ENCODE measurements around the gene TPST1. TPM values are rescaled to one million over a fixed set of nuclear protein-coding genes. Genes with fewer than 3 reads are reported as not detected.
"Not testable (repeated sequence)": the region's sequence is repeated elsewhere in the genome, so short reads cannot be mapped to it uniquely, and the experiment has no call there.

Gene TPST1
- total RNA-seq, 1 donor from 2014 or later = 36.5 TPM

DNA sequence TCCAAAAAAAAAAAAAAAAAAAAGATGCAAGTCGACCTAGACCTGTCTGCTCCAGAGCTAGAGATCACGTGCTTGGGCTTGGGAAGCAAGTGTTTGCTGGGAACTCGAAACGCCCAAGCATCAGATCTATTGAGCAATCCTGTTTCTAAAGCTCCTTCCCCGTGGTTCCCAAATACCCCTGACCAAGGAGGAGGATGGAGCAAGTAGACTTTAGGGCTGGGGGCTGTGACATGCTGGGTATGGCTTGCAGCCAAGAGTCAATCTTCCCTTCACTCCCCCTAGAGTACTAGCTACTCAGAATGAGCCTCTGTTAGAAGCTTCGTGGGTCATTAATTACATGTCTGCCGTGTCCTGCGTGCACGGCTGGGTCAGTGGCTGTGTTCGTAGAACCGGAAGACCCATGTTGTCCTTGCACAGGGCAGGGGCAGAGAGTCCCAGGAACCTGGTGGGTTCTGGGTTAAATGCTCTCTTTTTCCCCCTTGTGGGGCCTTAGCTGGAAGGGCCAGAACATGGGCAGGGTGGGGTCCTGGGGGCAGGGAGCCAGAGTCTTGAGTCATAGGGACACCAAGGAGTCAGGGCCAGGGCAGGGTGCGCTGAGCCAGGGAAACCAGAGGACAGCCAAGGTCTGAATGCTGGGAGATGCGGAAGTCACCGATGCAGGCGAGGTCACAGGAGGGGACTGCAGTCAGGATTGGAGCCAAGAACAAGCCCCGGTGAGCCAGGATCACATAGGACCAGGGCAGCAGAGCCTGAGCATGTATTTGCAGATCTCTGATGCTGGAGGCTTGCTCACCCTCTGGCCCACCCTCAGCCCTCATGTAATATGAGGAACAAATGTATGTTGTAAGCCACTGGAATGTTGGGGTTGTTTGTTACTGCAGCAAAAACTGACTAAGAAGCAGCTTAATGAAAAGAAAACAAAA lies 34.6 kb upstream of the TPST1 start:
- no peak for TF ChIP-seq EZH2 (IDR thresholded peaks at IDR 0.05; ENCODE audit: insufficient read depth, low read length)
- Mint-ChIP-seq H3K4me1 (ENCODE audit: low read depth, unreplicated experiment) (peaks cover 5% of the 10 kb centered on the region), H3K27me3 (ENCODE audit: low read depth, unreplicated experiment) (no peaks in the 10 kb centered on the region), H3K9me3 (ENCODE audit: unreplicated experiment) (peaks cover 2% of the 10 kb centered on the region), H3K27ac (ENCODE audit: unreplicated experiment) (no peak overlapping the region), H3K4me3 (ENCODE audit: unreplicated experiment) (no peak overlapping the region), H3K36me3 (ENCODE audit: low read depth, unreplicated experiment) (no peaks in the 10 kb centered on the region)
- no peaks in the 10 kb centered on the region for H3K79me2 ChIP-seq (ENCODE audit: insufficient read depth, low read length)
- no peak for DNase-seq (ENCODE audit: low read depth)
- no peak overlapping the region for H3K27ac ChIP-seq (ENCODE audit: low read depth, low read length)
- H3K36me3 ChIP-seq (ENCODE audit: insufficient read depth, low read length) = no peaks in the 10 kb centered on the region
- no peaks in the 10 kb centered on the region for H3K9me3 ChIP-seq (ENCODE audit: insufficient read depth, low read depth, low read length)
- no peak overlapping the region for H3K4me2 ChIP-seq (ENCODE audit: low read length)
- no peak overlapping the region for H3K9ac ChIP-seq (ENCODE audit: low read length)
- no peaks in the 10 kb centered on the region for H4K20me1 ChIP-seq (ENCODE audit: insufficient read depth, low read length)
- no peak overlapping the region for H3K4me3 ChIP-seq (ENCODE audit: insufficient read depth, low read depth, low read length)
- H3K27me3 ChIP-seq (ENCODE audit: insufficient read depth, low read length) = no peaks in the 10 kb centered on the region
- no peaks in the 10 kb centered on the region for H3K4me1 ChIP-seq (ENCODE audit: insufficient read depth, low read length)
- H2AFZ ChIP-seq (ENCODE audit: low read depth, low read length) = no peak overlapping the region
- no peak for FAIRE-seq

DNA sequence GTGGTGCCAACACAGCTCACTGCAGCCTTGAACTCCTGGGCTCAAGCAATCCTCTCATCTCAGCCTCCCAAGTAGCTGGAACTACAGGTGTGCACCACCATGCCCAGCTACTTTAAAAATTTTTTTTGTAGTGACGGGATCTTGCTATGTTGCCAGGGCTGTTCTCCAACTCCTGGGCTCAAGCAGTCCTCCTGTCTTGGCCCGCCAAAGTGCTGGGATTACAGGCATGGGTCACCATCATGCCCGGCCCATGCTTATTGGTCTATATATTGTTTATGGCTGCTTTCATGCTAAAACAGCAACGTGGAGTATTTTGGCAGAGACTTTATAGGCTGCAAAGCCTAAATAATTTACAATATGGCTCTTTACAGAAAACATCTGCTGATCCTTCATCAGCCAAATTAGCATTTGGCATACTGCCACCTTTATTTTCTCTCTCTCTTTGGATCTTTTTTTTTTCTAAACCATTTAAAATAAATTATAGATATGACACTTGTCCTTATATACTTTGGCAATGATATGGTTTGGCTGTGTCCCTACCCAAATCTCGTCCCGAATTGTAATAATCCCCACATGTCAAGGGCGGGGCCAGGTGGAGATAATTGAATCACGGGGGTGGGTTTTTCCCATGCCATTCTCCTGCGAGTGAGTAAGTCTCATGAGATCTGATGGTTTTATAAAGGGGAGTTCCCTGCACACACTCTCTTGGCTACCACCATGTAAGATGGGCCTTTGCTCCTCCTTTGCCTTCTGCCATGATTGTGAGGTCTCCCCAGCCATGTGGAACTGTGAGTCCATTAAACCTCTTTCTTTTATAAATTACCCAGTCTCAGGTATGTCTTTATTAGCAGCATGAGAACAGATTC lies 32.4 kb upstream of the TPST1 start:
- FAIRE-seq; H3K9me3 ChIP-seq (ENCODE audit: insufficient read depth, low read depth, low read length); H3K4me3 Mint-ChIP-seq (ENCODE audit: unreplicated experiment); H3K4me2 ChIP-seq (ENCODE audit: low read length); H3K36me3 Mint-ChIP-seq (ENCODE audit: low read depth, unreplicated experiment); H3K27me3 Mint-ChIP-seq (ENCODE audit: low read depth, unreplicated experiment); H3K9ac ChIP-seq (ENCODE audit: low read length); H3K27me3 ChIP-seq (ENCODE audit: insufficient read depth, low read length); DNase-seq (ENCODE audit: low read depth); H4K20me1 ChIP-seq (ENCODE audit: insufficient read depth, low read length); H3K27ac Mint-ChIP-seq (ENCODE audit: unreplicated experiment); H3K9me3 Mint-ChIP-seq (ENCODE audit: unreplicated experiment); H3K4me3 ChIP-seq (ENCODE audit: insufficient read depth, low read depth, low read length); H3K79me2 ChIP-seq (ENCODE audit: insufficient read depth, low read length); H3K4me1 ChIP-seq (ENCODE audit: insufficient read depth, low read length); H2AFZ ChIP-seq (ENCODE audit: low read depth, low read length); H3K27ac ChIP-seq (ENCODE audit: low read depth, low read length); H3K4me1 Mint-ChIP-seq (ENCODE audit: low read depth, unreplicated experiment); H3K36me3 ChIP-seq (ENCODE audit: insufficient read depth, low read length): not testable (repeated sequence)

DNA sequence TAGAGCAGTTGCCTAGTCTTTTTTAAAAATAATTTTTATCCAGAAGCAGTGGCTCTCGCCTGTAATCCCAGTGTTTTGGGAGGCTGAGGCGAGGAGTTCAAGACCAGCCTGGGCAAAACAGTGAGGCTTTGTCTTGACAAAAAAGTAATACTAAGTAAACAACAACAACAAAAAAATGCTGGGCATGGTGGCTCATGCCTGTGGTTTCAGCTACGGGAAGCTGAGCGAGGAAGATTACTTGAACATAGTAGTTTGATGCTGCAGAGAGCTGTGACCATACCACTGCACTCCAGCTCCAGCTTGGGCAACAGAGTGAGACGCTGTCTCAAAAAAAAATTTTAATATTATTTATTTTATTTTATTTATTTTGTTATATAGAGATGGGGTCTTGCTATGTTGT lies 31.3 kb upstream of the TPST1 start:
- Histone ChIP-seq H3K4me2 (ENCODE audit: low read length) (no peak overlapping the region), H3K9ac (ENCODE audit: low read length) (no peak overlapping the region), H3K79me2 (ENCODE audit: insufficient read depth, low read length) (no peaks in the 10 kb centered on the region), H2AFZ (ENCODE audit: low read depth, low read length) (no peak overlapping the region), H3K4me1 (ENCODE audit: insufficient read depth, low read length) (no peaks in the 10 kb centered on the region), H3K27ac (ENCODE audit: low read depth, low read length) (no peak overlapping the region), H4K20me1 (ENCODE audit: insufficient read depth, low read length) (no peaks in the 10 kb centered on the region), H3K36me3 (ENCODE audit: insufficient read depth, low read length) (no peaks in the 10 kb centered on the region), H3K27me3 (ENCODE audit: insufficient read depth, low read length) (no peaks in the 10 kb centered on the region), H3K4me3 (ENCODE audit: insufficient read depth, low read depth, low read length) (no peak overlapping the region), H3K9me3 (ENCODE audit: insufficient read depth, low read depth, low read length) (peaks cover 4% of the 10 kb centered on the region)
- Mint-ChIP-seq H3K9me3 (ENCODE audit: unreplicated experiment) (peaks cover 2% of the 10 kb centered on the region), H3K36me3 (ENCODE audit: low read depth, unreplicated experiment) (no peaks in the 10 kb centered on the region), H3K27me3 (ENCODE audit: low read depth, unreplicated experiment) (no peaks in the 10 kb centered on the region), H3K4me3 (ENCODE audit: unreplicated experiment) (no peak overlapping the region), H3K27ac (ENCODE audit: unreplicated experiment) (no peak overlapping the region), H3K4me1 (ENCODE audit: low read depth, unreplicated experiment) (peaks cover 5% of the 10 kb centered on the region)
- TF ChIP-seq, protein P1, sequence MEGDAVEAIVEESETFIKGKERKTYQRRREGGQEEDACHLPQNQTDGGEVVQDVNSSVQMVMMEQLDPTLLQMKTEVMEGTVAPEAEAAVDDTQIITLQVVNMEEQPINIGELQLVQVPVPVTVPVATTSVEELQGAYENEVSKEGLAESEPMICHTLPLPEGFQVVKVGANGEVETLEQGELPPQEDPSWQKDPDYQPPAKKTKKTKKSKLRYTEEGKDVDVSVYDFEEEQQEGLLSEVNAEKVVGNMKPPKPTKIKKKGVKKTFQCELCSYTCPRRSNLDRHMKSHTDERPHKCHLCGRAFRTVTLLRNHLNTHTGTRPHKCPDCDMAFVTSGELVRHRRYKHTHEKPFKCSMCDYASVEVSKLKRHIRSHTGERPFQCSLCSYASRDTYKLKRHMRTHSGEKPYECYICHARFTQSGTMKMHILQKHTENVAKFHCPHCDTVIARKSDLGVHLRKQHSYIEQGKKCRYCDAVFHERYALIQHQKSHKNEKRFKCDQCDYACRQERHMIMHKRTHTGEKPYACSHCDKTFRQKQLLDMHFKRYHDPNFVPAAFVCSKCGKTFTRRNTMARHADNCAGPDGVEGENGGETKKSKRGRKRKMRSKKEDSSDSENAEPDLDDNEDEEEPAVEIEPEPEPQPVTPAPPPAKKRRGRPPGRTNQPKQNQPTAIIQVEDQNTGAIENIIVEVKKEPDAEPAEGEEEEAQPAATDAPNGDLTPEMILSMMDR (IDR thresholded peaks at IDR 0.05; ENCODE audit: insufficient read depth, low read depth, low read length) = no peak
- DNase-seq (ENCODE audit: low read depth) = no peak
- FAIRE-seq = no peak

DNA sequence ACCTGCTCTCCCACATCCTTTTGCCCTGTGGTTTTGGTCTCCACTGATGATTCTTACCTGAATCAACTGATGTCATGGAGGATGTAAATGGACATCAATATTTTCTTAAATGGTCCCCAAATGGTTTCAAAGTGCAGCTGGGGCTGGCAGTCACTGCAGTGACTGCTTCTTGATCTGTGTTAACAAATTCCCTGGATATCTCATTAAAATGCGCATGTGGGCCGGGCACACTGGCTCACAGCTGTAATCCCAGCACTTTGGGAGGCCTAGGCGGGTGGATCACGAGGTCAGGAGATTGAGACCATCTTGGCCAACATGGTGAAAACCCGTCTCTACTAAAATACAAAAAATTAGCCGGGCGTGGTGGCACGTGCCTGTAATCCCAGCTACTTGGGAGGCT lies 30.1 kb upstream of the TPST1 start:
- H2AFZ ChIP-seq (ENCODE audit: low read depth, low read length); H3K79me2 ChIP-seq (ENCODE audit: insufficient read depth, low read length); FAIRE-seq; DNase-seq (ENCODE audit: low read depth); H3K27me3 ChIP-seq (ENCODE audit: insufficient read depth, low read length); H3K4me3 Mint-ChIP-seq (ENCODE audit: unreplicated experiment); H3K4me3 ChIP-seq (ENCODE audit: insufficient read depth, low read depth, low read length); H3K36me3 Mint-ChIP-seq (ENCODE audit: low read depth, unreplicated experiment); H3K4me1 ChIP-seq (ENCODE audit: insufficient read depth, low read length); H3K9me3 Mint-ChIP-seq (ENCODE audit: unreplicated experiment); H4K20me1 ChIP-seq (ENCODE audit: insufficient read depth, low read length); H3K27ac ChIP-seq (ENCODE audit: low read depth, low read length); H3K9ac ChIP-seq (ENCODE audit: low read length); H3K36me3 ChIP-seq (ENCODE audit: insufficient read depth, low read length); H3K4me2 ChIP-seq (ENCODE audit: low read length); H3K9me3 ChIP-seq (ENCODE audit: insufficient read depth, low read depth, low read length); H3K27me3 Mint-ChIP-seq (ENCODE audit: low read depth, unreplicated experiment); H3K4me1 Mint-ChIP-seq (ENCODE audit: low read depth, unreplicated experiment); H3K27ac Mint-ChIP-seq (ENCODE audit: unreplicated experiment): not testable (repeated sequence)

All from astrocyte (in vitro differentiated cells and primary cell).